H1 (cell line): Measurements from ENCODE around the gene CASP9. TPM values are rescaled to one million over a fixed set of nuclear protein-coding genes. Genes with fewer than 3 reads are reported as not detected.

Experiments used
- CTCF ChIA-PET: fragments of 300-600 bp; sonication (Branson Sonifier 250); formaldehyde crosslinking; loops from one replicate; lab custom pipeline; 2021; ENCODE audit not compliant: partially characterized antibody; lab: Charles Lee
- POLR2A ChIA-PET: fragments of 300-600 bp; sonication (Branson Sonifier 250); formaldehyde crosslinking; loops from one replicate; lab custom pipeline; 2021; ENCODE audit warnings: inconsistent platforms; ENCODE audit not compliant: partially characterized antibody; lab: Charles Lee
- DNase-seq, 2 experiments: peaks; one replicate each; pipeline versions ENCODE4 v3.0.0 to v3.0.0-alpha.2; 2010 to 2022; ENCODE audit warnings: low spot score in 2 of 2, low read depth in 1 of 2, mixed read lengths in 1 of 2
- FAIRE-seq: peaks from 2 replicates; lab custom pipeline; 2011; peaks lifted over from hg19 to GRCh38; lab: Jason Lieb, UNC
- H2AFZ ChIP-seq: 2 replicates; pipeline ENCODE4 v1.8.1; 2012; ENCODE audit warnings: low read length, inconsistent platforms
- H2AK5ac ChIP-seq: 2 replicates; pipeline ENCODE4 v1.6.1; 2013; ENCODE audit warnings: low read depth, low read length
- H2BK120ac ChIP-seq: replicated peaks from 2 replicates; pipeline ENCODE3; 2013; ENCODE audit warnings: low read depth, low read length, inconsistent platforms
- H2BK12ac ChIP-seq: 2 replicates; pipeline ENCODE4 v1.6.1; 2013; ENCODE audit warnings: low read depth, low read length
- H2BK15ac ChIP-seq: 2 replicates; pipeline ENCODE4 v1.6.1; 2013; ENCODE audit warnings: low read length
- H2BK20ac ChIP-seq: 2 replicates; pipeline ENCODE4 v1.6.1; 2013; ENCODE audit warnings: low read length
- H2BK5ac ChIP-seq: 2 replicates; pipeline ENCODE4 v1.6.1; 2013; ENCODE audit warnings: low read depth, low read length
- H3K14ac ChIP-seq: 2 replicates; pipeline ENCODE4 v1.6.1; 2013; ENCODE audit warnings: inconsistent platforms; ENCODE audit not compliant: insufficient read length
- H3K18ac ChIP-seq: 2 replicates; pipeline ENCODE4 v1.6.1; 2013; ENCODE audit warnings: low read length; ENCODE audit errors: extremely low read depth
- H3K23ac ChIP-seq: 2 replicates; pipeline ENCODE4 v1.6.1; 2013; ENCODE audit warnings: inconsistent platforms; ENCODE audit not compliant: insufficient read length
- H3K23me2 ChIP-seq: 2 replicates; pipeline ENCODE4 v1.6.1; 2013; ENCODE audit warnings: low read depth, low read length
- H3K27ac ChIP-seq: 2 replicates; pipeline ENCODE4 v1.6.1; 2011; ENCODE audit warnings: low read depth, low read length, inconsistent platforms
- H3K27me3 ChIP-seq, 4 experiments: replicated peaks in 1 of 4; 1 replicate in 1 of 4; 2 replicates in 3 of 4; pipeline versions ENCODE4 v1.6.1 to v1.8.1; 2011 to 2013; ENCODE audit warnings: low read length in 3 of 4, mild to moderate bottlenecking in 3 of 4, inconsistent platforms in 2 of 4, mixed read lengths in 2 of 4, moderate library complexity in 1 of 4; ENCODE audit not compliant: control insufficient read depth in 3 of 4, insufficient read depth in 3 of 4; ENCODE audit errors: extremely low read depth in 1 of 4
- H3K36me3 ChIP-seq, 4 experiments: 2 replicates each; pipeline versions ENCODE4 v1.6.1 to v1.8.1; 2011 to 2013; ENCODE audit warnings: mild to moderate bottlenecking in 4 of 4, low read length in 3 of 4, moderate library complexity in 2 of 4, control low read depth in 1 of 4, inconsistent platforms in 1 of 4; ENCODE audit not compliant: insufficient read depth in 4 of 4, control insufficient read depth in 2 of 4
- H3K4ac ChIP-seq: replicated peaks from 2 replicates; pipeline ENCODE3; 2013; ENCODE audit warnings: low read length, low read depth, mixed read lengths, inconsistent platforms; ENCODE audit not compliant: insufficient read length
- H3K4me1 ChIP-seq, 4 experiments: replicated peaks in 1 of 4; 1 replicate in 1 of 4; 2 replicates in 3 of 4; pipeline versions ENCODE4 v1.6.1 to v1.8.1; 2011 to 2013; ENCODE audit warnings: low read length in 3 of 4, inconsistent platforms in 2 of 4, mixed read lengths in 1 of 4; ENCODE audit not compliant: insufficient read depth in 4 of 4, control insufficient read depth in 3 of 4
- H3K4me2 ChIP-seq, 2 experiments: 2 replicates each; pipeline versions ENCODE4 v1.6.1 to v1.8.1; 2011 to 2013; ENCODE audit warnings: low read depth in 2 of 2, low read length in 2 of 2, control low read depth in 1 of 2, inconsistent platforms in 1 of 2, mild to moderate bottlenecking in 1 of 2; ENCODE audit not compliant: insufficient read depth in 1 of 2
- H3K4me3 ChIP-seq, 4 experiments: fragments of 200-600, 300-600 bp in 1 of 4; sonication (generic), shearing (Covaris generic), sonication (Bioruptor Twin) in 1 of 4; 2 replicates each; pipeline versions ENCODE4 v1.5.1 to v1.8.1; 2011 to 2016; ENCODE audit warnings: low read length in 4 of 4, low read depth in 3 of 4, control low read depth in 2 of 4, inconsistent platforms in 2 of 4, mild to moderate bottlenecking in 2 of 4, mixed read lengths in 1 of 4, moderate library complexity in 1 of 4; ENCODE audit not compliant: insufficient read depth in 2 of 4; ENCODE audit errors: extremely low read depth in 1 of 4
- H3K56ac ChIP-seq: replicated peaks from 2 replicates; pipeline ENCODE3; 2013; ENCODE audit warnings: low read depth, mild to moderate bottlenecking, mixed read lengths, low read length, inconsistent platforms; ENCODE audit not compliant: insufficient read length
- H3K79me1 ChIP-seq: 2 replicates; pipeline ENCODE4 v1.6.1; 2013; ENCODE audit warnings: low read depth, low read length, control low read depth
- H3K79me2 ChIP-seq, 2 experiments: 2 replicates each; pipeline versions ENCODE4 v1.6.1 to v1.8.1; 2012 to 2013; ENCODE audit warnings: low read length in 2 of 2, mild to moderate bottlenecking in 2 of 2, inconsistent platforms in 1 of 2; ENCODE audit not compliant: insufficient read depth in 2 of 2, control insufficient read depth in 1 of 2
- H3K9ac ChIP-seq, 4 experiments: replicated peaks in 1 of 4; 1 replicate in 1 of 4; 2 replicates in 3 of 4; pipeline versions ENCODE4 v1.6.1 to v1.8.1; 2011 to 2013; ENCODE audit warnings: low read depth in 3 of 4, low read length in 3 of 4, control low read depth in 2 of 4, mild to moderate bottlenecking in 2 of 4, moderate library complexity in 2 of 4, inconsistent platforms in 1 of 4; ENCODE audit errors: extremely low read depth in 1 of 4
- H3K9me3 ChIP-seq, 2 experiments: 2 replicates each; pipeline versions ENCODE4 v1.6.1 to v1.8.1; 2012 to 2013; ENCODE audit warnings: mild to moderate bottlenecking in 2 of 2, moderate library complexity in 2 of 2, control low read depth in 1 of 2, inconsistent platforms in 1 of 2, low read depth in 1 of 2, low read length in 1 of 2, mixed read lengths in 1 of 2; ENCODE audit not compliant: insufficient read depth in 2 of 2
- H4K20me1 ChIP-seq, 2 experiments: replicated peaks in 1 of 2; 2 replicates each; pipeline versions ENCODE3 to v1.8.1; 2011 to 2013; ENCODE audit warnings: inconsistent platforms in 2 of 2, low read length in 2 of 2, mild to moderate bottlenecking in 1 of 2; ENCODE audit not compliant: insufficient read depth in 2 of 2, control insufficient read depth in 1 of 2
- H4K5ac ChIP-seq: 2 replicates; pipeline ENCODE4 v1.6.1; 2013; ENCODE audit warnings: low read length, low read depth, mixed read lengths, inconsistent platforms; ENCODE audit not compliant: insufficient read length
- H4K8ac ChIP-seq: 2 replicates; pipeline ENCODE4 v1.8.0; 2013; ENCODE audit warnings: mild to moderate bottlenecking, moderate library complexity, low read length, inconsistent platforms; ENCODE audit not compliant: insufficient read depth; ENCODE audit errors: extremely low read depth
- H4K91ac ChIP-seq: replicated peaks from 2 replicates; pipeline ENCODE3; 2013; ENCODE audit warnings: low read length, mixed read lengths, inconsistent platforms; ENCODE audit not compliant: insufficient read length
- POLR2AphosphoS5 ChIP-seq: IDR thresholded peaks from 2 replicates; pipeline ENCODE4 v1.6.1; 2011; ENCODE audit warnings: low read depth, low read length
- RAD21 ChIP-seq, 2 experiments: IDR thresholded peaks in 1 of 2; conservative IDR thresholded peaks in 1 of 2; 2 replicates each; pipeline ENCODE4 v1.6.1; 2011; ENCODE audit warnings: low read depth in 2 of 2, low read length in 2 of 2, improper control_type of control experiment in 1 of 2, inconsistent platforms in 1 of 2, mild to moderate bottlenecking in 1 of 2, moderate library complexity in 1 of 2
- SP2 ChIP-seq: IDR thresholded peaks from 2 replicates; pipeline ENCODE4 v1.6.1; 2012; ENCODE audit warnings: mild to moderate bottlenecking, low read length, inconsistent platforms
- SP4 ChIP-seq: IDR thresholded peaks from 2 replicates; pipeline ENCODE4 v1.6.1; 2012; ENCODE audit warnings: low read length, inconsistent platforms
- TAF7 ChIP-seq: optimal IDR thresholded peaks from 2 replicates; pipeline ENCODE3; 2011; ENCODE audit warnings: low read depth, mild to moderate bottlenecking, inconsistent platforms, low read length, moderate library complexity, borderline replicate concordance
- YY1 ChIP-seq: IDR thresholded peaks from 2 replicates; pipeline ENCODE4 v1.6.1; 2011; ENCODE audit warnings: low read depth, mild to moderate bottlenecking, low read length
- WGBS, 2 experiments: shearing (Covaris generic) in 1 of 2; methylation state at CpG; one replicate each; pipeline versions ENCODE4 v1.1.6 to v1.1.7; 2013 to 2015; ENCODE audit warnings: low lambda C conversion rate in 2 of 2, mixed read lengths in 2 of 2, inconsistent platforms in 1 of 2, low coverage in 1 of 2, missing lambda C conversion rate in 1 of 2; ENCODE audit not compliant: insufficient replicate concordance in 2 of 2, insufficient coverage in 1 of 2, insufficient read length in 1 of 2; ENCODE audit errors: extremely low coverage in 1 of 2, missing lambda C conversion rate in 1 of 2; 5-methylcytosine and 5-hydroxymethylcytosine counted together
- polyA plus RNA-seq, 7 experiments: library from polyadenylated mRNA; depleted of rRNA in 3 of 7; stranded (reverse) in 5 of 7; unstranded in 2 of 7; fragments of >200 nt in 5 of 7; fragments of 200-250 nt in 2 of 7; gene quantifications; 1 replicate in 5 of 7; 2 replicates in 1 of 7; 4 replicates in 1 of 7; pipeline versions ENCODE4 v1.2.1 to v1.2.3, GENCODE V29; 2011 to 2013; ENCODE audit warnings: missing spikeins in 2 of 7, mixed read lengths in 2 of 7
- total RNA-seq: library from RNA; stranded (reverse); fragmentation: NEBNext Ultra II Directional; extraction: Animal tissue kit (Norgen Biotek cat#: 25700); gene quantifications from 2 replicates; pipeline ENCODE4 v1.2.1, GENCODE V29; 2021

CASP9 gene
- total and polyA plus RNA-seq, 2 of the 8 experiments (the other 6 are each of a cell fraction or from before 2014, with no cell fraction given), result 14.8 to 36.3 TPM

DNA sequence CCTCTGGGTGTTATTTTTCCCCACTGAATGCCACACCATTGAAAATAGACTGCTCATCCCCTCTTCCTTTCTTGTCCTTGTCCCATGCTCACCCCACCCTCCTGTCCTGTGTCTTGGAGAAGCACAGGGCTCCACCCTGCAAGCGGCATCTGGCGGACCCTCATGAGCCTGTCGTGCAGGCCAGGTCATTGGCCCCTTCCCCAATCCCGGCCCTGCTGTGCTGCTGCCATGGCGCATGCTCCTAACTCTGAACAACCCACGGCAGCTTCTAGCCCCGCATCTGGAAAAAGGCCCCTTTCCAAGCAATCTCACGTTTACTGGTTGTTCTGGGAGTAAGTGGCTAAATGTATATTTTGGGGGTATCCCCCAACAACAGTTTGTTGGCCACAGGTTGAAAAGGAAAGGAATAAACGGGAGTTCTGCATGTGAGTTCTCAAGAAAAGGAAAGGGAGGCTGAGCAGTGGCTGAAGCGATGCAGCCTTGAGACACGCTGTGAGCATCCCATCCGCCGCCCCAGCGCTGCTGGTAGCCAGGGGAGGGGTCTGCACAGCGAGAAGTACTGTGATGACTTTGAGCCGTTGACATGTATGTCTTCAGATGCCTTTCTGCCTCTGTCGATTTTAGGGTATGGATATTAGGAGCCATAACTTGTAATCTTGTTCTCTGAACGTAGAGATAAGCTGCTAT is 44.5 kb upstream of the CASP9 start:
- H3K18ac ChIP-seq, result no peak overlapping the region
- no peak overlapping the region for H2BK5ac ChIP-seq
- no peak overlapping the region for H3K23ac ChIP-seq
- H4K91ac ChIP-seq, result no peak overlapping the region
- H3K27me3 ChIP-seq, result no peaks in the 10 kb centered on the region
- H3K36me3 ChIP-seq, result peaks cover 12 to 57% (median 37%) of the 10 kb centered on the region in 4 experiments
- no peaks in the 10 kb centered on the region for H3K79me1 ChIP-seq
- DNase-seq (no peak), FAIRE-seq (no peak)
- H3K14ac ChIP-seq, result no peak overlapping the region
- H3K4me2 ChIP-seq, result no peak overlapping the region
- no peaks in the 10 kb centered on the region for H3K4me1 ChIP-seq
- H2AFZ ChIP-seq, result no peak overlapping the region
- H3K4me3 ChIP-seq, result no peak overlapping the region
- ChIA-PET POLR2A (interaction anchor here (1.1 to 4.3 kb wide), 2 partner anchors 13 to 15 kb away, joined by 4 to 23 read pairs; no protein-coding TSS in a partner anchor), CTCF (interaction anchor here (0.6 to 2.0 kb wide), 3 partner anchors 11 to 810 kb away, joined by 3 to 4 read pairs (median 4); no protein-coding TSS in a partner anchor)
- H3K56ac ChIP-seq, result no peak overlapping the region
- no peak overlapping the region for H2BK120ac ChIP-seq
- H3K79me2 ChIP-seq, result no peaks in the 10 kb centered on the region
- H2AK5ac ChIP-seq, result no peak overlapping the region
- no peaks in the 10 kb centered on the region for H4K20me1 ChIP-seq
- no peak overlapping the region for H4K5ac ChIP-seq
- 88% methylated on average over 18 of the region's 18 CpGs; no CpG with 5 or more reads in 1 of the 2 experiments for WGBS, 2 experiments
- no peak overlapping the region for H3K4ac ChIP-seq
- no peak overlapping the region for H3K27ac ChIP-seq
- no peak overlapping the region for H2BK12ac ChIP-seq
- H3K9me3 ChIP-seq, result no peaks in the 10 kb centered on the region
- TF ChIP-seq RAD21 (IDR thresholded peaks at IDR 0.05 in 1 of 2, conservative IDR thresholded peaks at IDR 0.05 in 1 of 2; ENCODE audit: low read depth in 2 of 2, low read length in 2 of 2) (no peak), POLR2AphosphoS5 (no peak), SP4 (no peak), YY1 (no peak), SP2 (no peak), TAF7 (no peak)
- no peak overlapping the region for H3K9ac ChIP-seq
- no peak overlapping the region for H4K8ac ChIP-seq
- H3K23me2 ChIP-seq, result no peaks in the 10 kb centered on the region
- H2BK15ac ChIP-seq, result no peak overlapping the region
- no peak overlapping the region for H2BK20ac ChIP-seq
